Measurements from ENCODE around the gene C6orf89.

Gene C6orf89

DNA sequence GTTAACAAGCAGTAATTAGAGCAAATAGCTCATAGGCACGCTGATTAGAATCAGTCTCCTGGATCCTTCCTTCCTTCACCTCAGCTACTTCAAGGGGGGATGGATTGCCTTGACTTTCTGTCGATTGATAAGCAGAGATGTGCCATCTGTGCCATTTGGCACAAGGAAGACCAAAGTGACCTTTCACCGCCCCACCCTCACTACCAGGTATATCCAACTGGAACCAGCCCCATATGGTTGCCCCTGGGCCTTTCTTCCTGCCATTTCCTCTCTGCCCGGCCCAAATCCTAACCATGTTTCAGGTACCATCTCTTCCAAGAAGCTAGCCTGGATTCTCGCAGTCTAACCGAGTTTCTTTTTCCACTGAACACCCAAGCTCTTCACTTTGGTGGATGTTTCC lies 37.8 kb upstream of the C6orf89 start:
- H3K27me3 Mint-ChIP-seq, result peaks cover 3% of the 10 kb centered on the region
- H3K4me1 Mint-ChIP-seq (ENCODE audit: low read depth), result peaks cover 6% of the 10 kb centered on the region
- no peak overlapping the region for H3K27ac Mint-ChIP-seq
- no peak overlapping the region for H3K4me3 Mint-ChIP-seq
- H3K36me3 Mint-ChIP-seq (ENCODE audit: low read depth), result peaks cover 33% of the 10 kb centered on the region
- peaks cover 4% of the 10 kb centered on the region for H3K9me3 Mint-ChIP-seq

DNA sequence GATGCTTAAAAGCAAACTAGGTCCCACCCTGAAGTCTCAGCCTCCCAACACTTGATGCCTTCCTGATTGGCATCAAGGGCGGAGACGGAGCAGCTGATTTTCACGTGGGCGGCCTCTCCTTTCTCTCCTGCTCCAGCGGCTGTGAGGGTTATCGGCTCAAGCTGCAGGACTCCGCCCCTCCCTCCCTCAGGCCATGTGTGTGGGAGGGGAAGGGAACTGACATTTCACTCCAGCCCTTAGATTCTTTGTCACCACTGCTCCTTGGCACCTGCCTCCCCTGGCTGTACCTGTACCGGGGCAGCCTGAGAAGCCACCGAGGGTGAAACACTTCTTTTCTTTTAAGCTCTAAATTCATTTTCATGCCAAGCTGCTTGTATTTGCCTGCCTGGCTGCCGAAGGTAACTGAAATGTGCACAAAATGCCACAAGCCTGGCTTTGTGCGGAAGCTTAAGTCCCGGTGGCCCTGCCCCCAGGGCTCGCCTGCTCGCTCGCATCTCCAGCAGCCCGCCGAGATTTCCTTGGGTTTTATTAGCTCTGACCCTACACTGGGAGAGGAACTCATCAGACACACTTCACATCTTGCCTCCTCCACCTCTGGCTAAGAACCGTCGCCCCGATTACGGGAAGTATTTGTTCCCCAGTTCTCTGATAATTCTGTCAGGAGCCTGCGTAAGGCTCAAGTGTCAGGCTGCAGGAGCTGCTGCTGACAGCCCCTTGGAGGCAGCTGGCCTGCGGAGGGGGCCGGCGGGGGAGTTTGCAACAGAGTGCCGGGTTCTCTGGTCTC lies 36.9 kb upstream of the C6orf89 start:
- H3K9me3 Mint-ChIP-seq, result peaks cover 4% of the 10 kb centered on the region
- H3K27me3 Mint-ChIP-seq, result peaks cover 3% of the 10 kb centered on the region
- no peak overlapping the region for H3K27ac Mint-ChIP-seq
- H3K36me3 Mint-ChIP-seq (ENCODE audit: low read depth), result peaks cover 42% of the 10 kb centered on the region
- peaks cover 6% of the 10 kb centered on the region for H3K4me1 Mint-ChIP-seq (ENCODE audit: low read depth)
- H3K4me3 Mint-ChIP-seq, result no peak overlapping the region

- no peak overlapping the region for H3K4me3 Mint-ChIP-seq
- H3K36me3 Mint-ChIP-seq (ENCODE audit: low read depth), result peaks cover 54% of the 10 kb centered on the region
- H3K27ac Mint-ChIP-seq, result no peak overlapping the region
- peaks cover 6% of the 10 kb centered on the region for H3K4me1 Mint-ChIP-seq (ENCODE audit: low read depth)
- peaks cover 3% of the 10 kb centered on the region for H3K27me3 Mint-ChIP-seq
- peaks cover 4% of the 10 kb centered on the region for H3K9me3 Mint-ChIP-seq
These were observed 35.7 kb upstream of the C6orf89 start for GRCh38 chr6:36850021-36850420.

DNA sequence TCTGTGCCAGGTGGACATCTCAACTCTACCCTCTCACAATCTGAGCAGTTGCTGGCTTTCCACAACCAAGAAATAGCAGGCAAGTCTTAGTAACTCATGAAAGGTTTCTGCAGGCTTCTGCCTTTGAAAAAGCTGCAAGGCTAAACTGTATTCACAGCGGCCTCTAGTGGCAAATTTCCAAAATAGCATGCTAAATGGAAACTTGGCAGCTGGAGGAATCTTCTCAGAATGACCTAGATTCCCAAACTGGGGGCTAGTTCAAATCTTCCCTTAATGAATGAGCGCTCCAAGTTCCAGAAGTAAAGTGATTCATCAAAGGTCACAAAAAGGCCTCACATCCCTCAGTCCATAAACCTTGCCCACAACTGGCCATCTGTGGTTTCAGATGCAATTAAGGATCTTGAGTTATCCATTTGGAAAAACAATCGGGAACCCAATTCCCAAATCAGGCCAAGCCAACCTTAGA lies 34.6 kb upstream of the C6orf89 start:
- H3K36me3 Mint-ChIP-seq (ENCODE audit: low read depth), result peaks cover 64% of the 10 kb centered on the region

GRCh38 chr6:36851626-36852025 lies 34.1 kb upstream of the C6orf89 start:
- peaks cover 6% of the 10 kb centered on the region for H3K4me1 Mint-ChIP-seq (ENCODE audit: low read depth)
- peaks cover 68% of the 10 kb centered on the region for H3K36me3 Mint-ChIP-seq (ENCODE audit: low read depth)
- H3K9me3 Mint-ChIP-seq, result peaks cover 4% of the 10 kb centered on the region
- no peak overlapping the region for H3K4me3 Mint-ChIP-seq
- peaks cover 3% of the 10 kb centered on the region for H3K27me3 Mint-ChIP-seq
- peak overlapping the region; percentile 29 for H3K27ac Mint-ChIP-seq

More for the DNA sequence above, 34.6 kb upstream of the C6orf89 start:
- H3K4me1 Mint-ChIP-seq (ENCODE audit: low read depth), result peaks cover 6% of the 10 kb centered on the region
- H3K4me3 Mint-ChIP-seq, result no peak overlapping the region
- H3K27me3 Mint-ChIP-seq, result peaks cover 3% of the 10 kb centered on the region
- peaks cover 4% of the 10 kb centered on the region for H3K9me3 Mint-ChIP-seq
- no peak overlapping the region for H3K27ac Mint-ChIP-seq

GRCh38 chr6:36852481-36853147 lies 33.1 kb upstream of the C6orf89 start:
- Mint-ChIP-seq H3K9me3 (peaks cover 4% of the 10 kb centered on the region), H3K27me3 (peaks cover 3% of the 10 kb centered on the region), H3K36me3 (ENCODE audit: low read depth) (peaks cover 77% of the 10 kb centered on the region), H3K4me3 (no peak overlapping the region), H3K4me1 (ENCODE audit: low read depth) (peaks cover 6% of the 10 kb centered on the region), H3K27ac (no peak overlapping the region)

DNA sequence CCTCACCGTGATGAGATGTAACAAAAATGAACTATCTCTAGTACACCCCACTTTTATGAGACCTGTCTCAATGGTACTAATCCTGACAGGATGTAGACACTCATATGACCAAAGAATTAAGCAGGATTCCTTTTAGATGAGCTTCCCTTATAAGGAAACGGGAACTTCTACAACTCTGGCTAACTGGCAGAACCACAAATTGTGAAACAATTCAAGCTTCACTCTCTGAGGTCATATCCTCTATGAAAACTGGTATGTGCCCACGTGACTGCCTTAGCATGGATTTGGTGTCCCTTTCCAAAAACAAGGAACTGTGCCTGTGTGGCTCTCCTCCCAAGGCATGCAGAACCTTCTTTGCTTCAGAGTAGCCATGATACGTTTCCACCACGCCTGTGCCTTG lies 32.4 kb upstream of the C6orf89 start:
- Mint-ChIP-seq H3K36me3 (ENCODE audit: low read depth) (peaks cover 79% of the 10 kb centered on the region), H3K4me1 (ENCODE audit: low read depth) (peaks cover 6% of the 10 kb centered on the region), H3K27me3 (peaks cover 3% of the 10 kb centered on the region), H3K4me3 (no peak overlapping the region), H3K9me3 (peaks cover 4% of the 10 kb centered on the region), H3K27ac (no peak overlapping the region)

DNA sequence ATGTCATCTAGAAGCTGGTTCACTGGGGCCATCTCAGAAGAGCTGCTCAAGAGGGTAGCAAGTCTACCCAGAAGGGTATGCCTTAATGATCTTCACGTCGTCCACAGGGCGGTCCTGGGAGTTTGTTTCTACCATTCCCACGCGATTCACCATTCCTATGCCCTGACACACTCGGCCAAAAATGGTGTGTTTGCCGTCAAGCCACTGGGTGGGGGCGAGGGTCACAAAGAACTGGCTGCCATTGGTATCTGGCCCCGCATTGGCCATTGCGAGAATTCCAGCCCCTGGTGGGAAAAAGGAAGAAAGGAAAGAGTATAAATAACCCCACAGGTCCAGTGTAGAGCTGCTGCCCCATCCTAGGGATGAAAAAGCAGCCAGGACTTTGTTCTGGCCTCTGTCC lies 30.0 kb upstream of the C6orf89 start:
- no peaks in the 10 kb centered on the region for H3K27me3 Mint-ChIP-seq
- H3K36me3 Mint-ChIP-seq (ENCODE audit: low read depth), result peaks cover 86% of the 10 kb centered on the region
- no peaks in the 10 kb centered on the region for H3K4me1 Mint-ChIP-seq (ENCODE audit: low read depth)

GRCh38 chr6:36856277-36856676 lies 29.5 kb upstream of the C6orf89 start:
- no peak overlapping the region for H3K27ac Mint-ChIP-seq
- H3K9me3 Mint-ChIP-seq, result no peaks in the 10 kb centered on the region
- H3K27me3 Mint-ChIP-seq, result no peaks in the 10 kb centered on the region
- no peak overlapping the region for H3K4me3 Mint-ChIP-seq
- H3K36me3 Mint-ChIP-seq (ENCODE audit: low read depth), result peaks cover 86% of the 10 kb centered on the region
- no peaks in the 10 kb centered on the region for H3K4me1 Mint-ChIP-seq (ENCODE audit: low read depth)

More for the DNA sequence above, 30.0 kb upstream of the C6orf89 start:
- peaks cover 4% of the 10 kb centered on the region for H3K9me3 Mint-ChIP-seq
- no peak overlapping the region for H3K4me3 Mint-ChIP-seq
- no peak overlapping the region for H3K27ac Mint-ChIP-seq

GRCh38 chr6:36857325-36857724 lies 28.4 kb upstream of the C6orf89 start:
- Mint-ChIP-seq H3K4me1 (ENCODE audit: low read depth) (peaks cover under 1% of the 10 kb centered on the region), H3K36me3 (ENCODE audit: low read depth) (peaks cover 79% of the 10 kb centered on the region), H3K4me3 (no peak overlapping the region), H3K9me3 (no peaks in the 10 kb centered on the region), H3K27me3 (no peaks in the 10 kb centered on the region), H3K27ac (no peak overlapping the region)

DNA sequence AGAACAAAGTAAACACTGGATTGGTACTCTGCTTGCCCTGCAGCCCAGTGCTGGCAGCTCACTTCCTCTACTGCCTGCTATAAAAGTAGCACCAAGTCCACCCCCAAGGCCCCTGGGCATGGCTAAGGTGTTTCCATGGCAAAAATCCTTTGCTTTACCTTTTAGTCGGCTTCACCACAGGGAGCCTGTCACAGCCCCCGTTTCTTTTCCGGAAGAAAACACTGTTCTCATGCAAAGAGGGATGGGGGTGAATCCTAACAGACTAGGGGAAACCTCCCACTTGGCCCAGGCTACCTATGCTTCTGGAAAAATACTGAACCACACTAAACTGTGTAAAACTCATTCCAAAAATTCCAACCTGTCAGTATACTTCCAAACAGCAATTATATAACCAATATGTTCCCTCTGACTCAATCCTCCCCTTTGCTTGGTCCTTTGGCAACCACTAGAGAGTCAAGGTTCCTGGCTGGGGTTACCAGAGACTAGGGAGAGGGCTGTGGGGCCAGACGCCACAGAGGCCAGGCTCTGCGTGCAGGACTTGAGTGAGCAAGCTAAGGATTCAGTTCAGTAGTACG lies 27.3 kb upstream of the C6orf89 start:
- Mint-ChIP-seq H3K36me3 (ENCODE audit: low read depth) (peaks cover 80% of the 10 kb centered on the region), H3K4me1 (ENCODE audit: low read depth) (peaks cover 3% of the 10 kb centered on the region), H3K27me3 (no peaks in the 10 kb centered on the region), H3K9me3 (no peaks in the 10 kb centered on the region), H3K27ac (no peak overlapping the region), H3K4me3 (no peak overlapping the region)

DNA sequence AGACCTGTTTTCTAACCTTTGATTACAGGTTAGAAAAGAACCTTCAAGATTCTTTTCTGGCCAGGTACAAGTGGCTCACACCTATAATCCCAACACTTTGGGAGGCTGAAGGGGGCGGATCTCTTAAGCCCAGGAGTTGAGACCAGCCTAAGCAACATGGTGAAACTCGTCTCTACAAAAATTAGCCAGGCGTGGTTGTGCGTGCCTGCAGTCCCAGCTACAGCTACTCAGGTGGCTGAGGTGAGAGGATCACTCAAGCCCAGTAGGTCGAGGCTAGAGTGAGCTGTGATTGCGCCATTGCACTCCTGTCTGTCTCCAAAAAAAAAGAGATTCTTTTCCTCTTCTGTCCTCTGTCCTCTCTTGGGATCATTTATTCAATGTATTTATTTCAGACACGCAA lies 25.6 kb upstream of the C6orf89 start:
- H3K4me3 Mint-ChIP-seq, result no peak overlapping the region
- H3K4me1 Mint-ChIP-seq (ENCODE audit: low read depth), result peaks cover 3% of the 10 kb centered on the region

DNA sequence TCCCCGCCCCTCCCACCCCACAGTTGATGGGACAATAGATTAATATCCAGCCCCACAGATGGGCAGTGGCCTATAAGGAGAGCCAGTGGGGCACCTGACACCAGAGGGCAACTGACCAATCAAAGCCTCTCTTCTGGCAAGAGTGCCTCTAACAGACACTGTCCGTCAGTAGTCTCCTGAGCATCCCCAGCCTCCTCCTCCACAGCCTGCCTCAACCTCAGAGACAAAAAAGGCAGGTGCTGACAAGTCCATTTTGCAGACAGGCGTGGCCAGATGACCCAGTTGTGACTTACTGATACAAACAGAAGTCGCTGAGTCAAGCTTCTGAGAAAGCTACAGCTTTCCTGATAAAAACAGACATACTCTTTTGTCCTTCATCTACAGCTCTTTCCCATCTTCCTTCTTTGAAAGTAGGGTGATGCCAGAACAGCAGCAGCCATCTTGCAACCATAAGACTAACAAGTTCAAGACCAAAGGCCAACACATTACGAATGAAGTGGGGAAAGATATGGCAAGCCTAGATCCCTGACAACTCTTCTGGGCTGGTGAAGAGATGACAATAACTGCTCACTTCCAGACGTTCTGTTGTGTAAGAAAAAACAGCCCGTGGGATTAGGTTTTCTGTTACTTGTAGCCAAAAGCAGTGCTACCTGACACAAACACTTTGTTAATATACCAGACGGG lies 23.4 kb upstream of the C6orf89 start:
- Mint-ChIP-seq H3K27ac (no peak overlapping the region), H3K4me3 (no peak overlapping the region), H3K4me1 (ENCODE audit: low read depth) (peaks cover 23% of the 10 kb centered on the region)

More for the DNA sequence above, 25.6 kb upstream of the C6orf89 start:
- Mint-ChIP-seq H3K9me3 (no peaks in the 10 kb centered on the region), H3K36me3 (ENCODE audit: low read depth) (peaks cover 80% of the 10 kb centered on the region), H3K27ac (no peak overlapping the region), H3K27me3 (no peaks in the 10 kb centered on the region)

GRCh38 chr6:36862848-36863382 lies 22.8 kb upstream of the C6orf89 start:
- Mint-ChIP-seq H3K4me1 (ENCODE audit: low read depth) (peaks cover 29% of the 10 kb centered on the region), H3K27me3 (no peaks in the 10 kb centered on the region), H3K27ac (no peak overlapping the region), H3K9me3 (no peaks in the 10 kb centered on the region), H3K4me3 (no peak overlapping the region), H3K36me3 (ENCODE audit: low read depth) (peaks cover 84% of the 10 kb centered on the region)

More for the DNA sequence above, 23.4 kb upstream of the C6orf89 start:
- Mint-ChIP-seq H3K9me3 (no peaks in the 10 kb centered on the region), H3K27me3 (no peaks in the 10 kb centered on the region), H3K36me3 (ENCODE audit: low read depth) (peaks cover 82% of the 10 kb centered on the region)

Data from stimulated activated naive CD8-positive, alpha-beta T cell treated with anti-CD3 and anti-CD28 coated beads, Interleukin-15, Interleukin-2, amounts not matched to agents 100 ng/mL and 50 ng/mL, for 24 hours (primary cell).